Metanephros (tissue), 2 donors: ENCODE measurements around the gene EFTUD2. TPM values are rescaled to one million over a fixed set of nuclear protein-coding genes. Genes with fewer than 3 reads are reported as not detected.

ENCODE experiments used
- small RNA-seq: library from RNA; depleted of rRNA; stranded (forward); fragments of <200 nt; gene quantifications from one replicate; pipeline ENCODE3, GENCODE V24; 2014; ENCODE audit warnings: low replicate concordance
- total RNA-seq: library from RNA; depleted of rRNA; stranded (reverse); fragments of >200 nt; gene quantifications from one replicate; pipeline ENCODE4 v1.2.3, GENCODE V29; 2014

The EFTUD2 gene
- total RNA-seq, result 75.6 TPM

GRCh38 chr17:44899074-44899782, at the start of gene EFTUD2:
Gene EFTUD2, minus strand, starts transcription at chr17:44899445. Its CDS starts 4,924 bp downstream, at chr17:44894521.

DNA sequence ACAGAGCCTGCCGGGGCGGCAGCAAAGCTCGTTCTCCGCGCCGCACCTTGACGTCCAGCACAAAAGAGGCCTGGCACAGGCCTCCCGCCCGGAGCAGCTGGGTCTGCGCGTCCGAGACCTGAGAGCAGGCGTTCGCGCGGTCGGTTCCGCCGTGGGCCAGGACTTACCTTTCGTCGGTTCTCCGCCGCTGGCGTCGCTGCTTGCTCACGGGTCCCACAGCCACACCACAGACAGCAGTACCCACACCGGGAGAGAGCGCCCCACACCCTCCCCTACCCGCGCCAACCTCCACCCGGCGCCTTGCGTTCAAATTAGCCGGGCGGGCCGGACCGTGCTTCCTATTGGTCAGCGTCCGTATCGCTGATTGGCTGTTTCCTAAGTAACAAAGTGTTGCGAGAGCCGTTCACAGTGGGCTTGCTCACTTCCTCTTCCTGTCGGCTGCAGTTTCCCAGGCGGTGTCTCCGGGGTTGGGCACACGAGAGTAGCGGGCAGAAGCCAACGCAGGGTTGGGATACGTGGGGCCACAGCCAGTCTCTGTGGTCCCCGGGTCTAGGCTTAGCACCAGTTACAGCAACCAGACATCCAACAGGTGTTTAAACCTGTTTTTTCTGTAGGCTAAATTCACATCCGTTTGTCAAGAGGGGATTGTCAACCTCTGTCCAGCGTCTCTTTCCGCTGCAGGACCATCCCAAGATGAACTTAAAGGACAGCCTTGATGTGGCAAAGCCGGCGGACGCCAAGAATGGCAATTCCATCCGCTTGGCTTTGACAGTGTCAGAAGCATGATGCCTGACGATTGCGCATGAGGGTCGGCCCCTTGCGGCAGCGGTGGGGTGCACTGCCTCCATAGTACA, 48.4 kb upstream of the EFTUD2 start, which contains the start of gene KIF18B:
TSS of gene KIF18B (minus strand) at position 313 of the 854 bp plus-strand sequence. CDS start 11,429 bp downstream, outside the sequence.

GRCh38 chr17:44915321-44915726, 16.1 kb upstream of the EFTUD2 start, which contains the start of gene GFAP:
Gene GFAP, minus strand, starts transcription at chr17:44915500. Its CDS starts 14 bp downstream, at chr17:44915486.

DNA sequence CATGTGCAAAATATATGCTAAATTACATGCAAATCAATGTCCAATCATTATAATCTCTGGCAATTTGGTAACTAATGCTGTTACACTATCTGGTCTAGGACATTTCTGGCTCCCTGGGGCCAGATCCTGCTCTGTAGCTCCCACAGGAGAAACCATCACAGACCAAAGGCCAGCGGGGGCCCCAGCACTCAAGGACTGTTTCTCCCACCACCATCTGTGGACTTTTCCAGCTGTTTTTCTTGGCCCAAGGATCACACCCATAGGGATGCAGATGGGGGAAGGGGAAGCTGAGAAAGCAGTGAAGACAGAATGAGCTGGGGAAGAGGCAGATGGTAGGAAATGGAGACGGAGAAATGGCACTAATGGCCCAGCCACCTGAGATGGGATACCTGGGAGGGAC, 51.7 kb downstream of the EFTUD2 start, which contains the start of gene HIGD1B:
TSS of gene HIGD1B (plus strand) at position 298 of the 400 bp plus-strand sequence. CDS start 270 bp downstream, outside the sequence.

GRCh38 chr17:44829523-44830358, 69.5 kb downstream of the EFTUD2 start, which contains the start of gene GJC1:
Gene GJC1, minus strand, starts transcription at chr17:44830287. Its CDS starts 24,470 bp downstream, at chr17:44805817.

Small RNA genes within 50 kb of the gene (small RNA-seq; reads per million reads assigned to genes)
- gene CCDC103 (not detected), gene MIR6783 (not detected), gene RN7SL405P (not detected)

Other genes with a start within 250 kb of the EFTUD2 start
- gene MEIOC, start 243.0 kb downstream of the EFTUD2 start, total RNA-seq, result 0.35 TPM
- 22.5 TPM for gene CCDC43, start 209.7 kb downstream of the EFTUD2 start, total RNA-seq
- 8.1 TPM for gene DBF4B, start 190.8 kb downstream of the EFTUD2 start, total RNA-seq
- gene ADAM11, start 140.5 kb downstream of the EFTUD2 start, total RNA-seq, result 3.0 TPM
- gene GJC1, start 69.2 kb downstream of the EFTUD2 start, total RNA-seq, result 21.6 TPM
- gene HIGD1B, start 51.6 kb downstream of the EFTUD2 start, total RNA-seq, result 0.76 TPM
- 0.29 TPM for gene GFAP, start 16.1 kb upstream of the EFTUD2 start, total RNA-seq
- gene KIF18B, start 48.3 kb upstream of the EFTUD2 start, total RNA-seq, result 5.4 TPM
- 1.1 TPM for gene C1QL1, start 68.9 kb upstream of the EFTUD2 start, total RNA-seq
- gene DCAKD, start 152.2 kb upstream of the EFTUD2 start, total RNA-seq, result 51.7 TPM
- gene NMT1, start 161.9 kb upstream of the EFTUD2 start, total RNA-seq, result 44.2 TPM
- gene PLCD3, start 233.1 kb upstream of the EFTUD2 start, total RNA-seq, result 20.2 TPM
- gene ACBD4, start 236.2 kb upstream of the EFTUD2 start, total RNA-seq, result 11.5 TPM
- 23.4 TPM for gene HEXIM1, start 249.0 kb upstream of the EFTUD2 start, total RNA-seq